ENCODE measurements around the gene OR4F15.
"Not testable (repeated sequence)": the region's sequence is repeated elsewhere in the genome, so short reads cannot be mapped to it uniquely, and the experiment has no call there.

Gene OR4F15
- 0 reads per million in 2 donors for total RNA-seq

DNA sequence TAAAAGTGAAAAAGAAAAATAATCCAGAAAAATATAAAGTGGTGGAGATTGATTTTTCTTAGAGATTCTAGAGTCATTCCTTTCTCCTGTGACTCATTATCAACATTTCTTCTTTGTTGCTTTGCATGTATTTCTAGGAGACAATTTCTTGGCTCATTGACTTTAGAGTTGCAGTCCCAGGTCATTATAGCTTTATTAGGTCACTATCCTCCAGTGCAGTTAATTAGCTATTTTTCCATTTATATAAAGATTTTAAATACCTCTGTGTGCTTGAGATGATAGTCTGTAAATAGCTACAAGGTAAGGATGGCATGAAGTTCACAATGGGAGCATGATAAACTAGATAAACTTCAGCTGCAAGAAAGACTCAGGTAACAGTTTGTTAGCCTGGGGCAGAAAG, at the start of gene OR4F15:
TSS of gene OR4F15 (plus strand) at position 301 of the 400 bp plus-strand sequence. CDS start 5,985 bp downstream, outside the sequence.
- no peak for DNase-seq

DNA sequence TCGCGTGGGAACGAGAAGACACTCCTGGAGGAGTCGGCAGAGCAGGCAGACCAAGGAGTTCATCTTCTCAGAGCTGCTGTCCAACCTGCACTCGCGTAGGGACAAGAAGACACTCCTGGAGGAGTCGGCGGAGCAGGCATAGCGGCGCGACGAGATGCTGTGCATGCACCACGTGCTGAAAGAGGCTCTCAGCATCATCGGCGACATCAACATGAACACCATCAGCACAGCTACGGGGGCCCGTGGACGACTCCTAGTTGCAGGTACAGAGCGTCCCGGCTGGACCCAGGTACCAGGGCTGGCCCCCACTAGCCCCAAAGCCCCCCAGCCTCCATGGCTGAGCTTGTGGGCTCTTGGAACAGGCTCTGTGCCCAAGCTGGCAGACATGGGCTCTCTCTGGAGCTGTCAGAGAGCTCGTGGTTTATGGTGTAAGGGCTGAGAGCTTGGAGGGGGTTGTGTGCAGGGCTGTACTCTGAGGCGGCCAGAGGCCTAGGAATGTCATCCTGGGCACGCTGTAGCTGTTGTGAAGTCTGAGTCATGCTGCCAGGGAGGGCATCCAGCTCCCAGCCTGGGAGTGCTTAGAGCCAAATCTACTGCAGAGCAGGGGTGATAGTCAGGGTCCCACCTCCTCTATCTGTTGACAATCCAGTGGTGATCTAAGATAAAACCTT, 47.2 kb upstream of the OR4F15 start:
- DNase-seq: not testable (repeated sequence)

DNA sequence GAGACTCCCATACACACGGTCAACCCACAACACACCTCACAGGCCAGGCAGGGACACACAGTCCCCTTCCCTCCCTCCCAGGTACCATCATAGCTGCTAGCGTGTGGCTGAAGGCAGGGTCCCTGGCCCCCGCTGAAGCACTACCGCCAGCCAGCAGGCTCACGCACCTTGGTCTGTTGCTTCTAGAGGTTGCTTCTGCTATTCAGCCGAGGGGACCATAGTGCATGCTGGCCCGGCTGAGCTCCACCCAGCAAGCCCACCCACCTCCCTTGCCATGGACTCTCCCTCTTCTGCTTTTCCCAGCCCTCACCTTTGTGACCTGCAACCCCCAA, 46.7 kb upstream of the OR4F15 start:
- DNase-seq: not testable (repeated sequence)

DNA sequence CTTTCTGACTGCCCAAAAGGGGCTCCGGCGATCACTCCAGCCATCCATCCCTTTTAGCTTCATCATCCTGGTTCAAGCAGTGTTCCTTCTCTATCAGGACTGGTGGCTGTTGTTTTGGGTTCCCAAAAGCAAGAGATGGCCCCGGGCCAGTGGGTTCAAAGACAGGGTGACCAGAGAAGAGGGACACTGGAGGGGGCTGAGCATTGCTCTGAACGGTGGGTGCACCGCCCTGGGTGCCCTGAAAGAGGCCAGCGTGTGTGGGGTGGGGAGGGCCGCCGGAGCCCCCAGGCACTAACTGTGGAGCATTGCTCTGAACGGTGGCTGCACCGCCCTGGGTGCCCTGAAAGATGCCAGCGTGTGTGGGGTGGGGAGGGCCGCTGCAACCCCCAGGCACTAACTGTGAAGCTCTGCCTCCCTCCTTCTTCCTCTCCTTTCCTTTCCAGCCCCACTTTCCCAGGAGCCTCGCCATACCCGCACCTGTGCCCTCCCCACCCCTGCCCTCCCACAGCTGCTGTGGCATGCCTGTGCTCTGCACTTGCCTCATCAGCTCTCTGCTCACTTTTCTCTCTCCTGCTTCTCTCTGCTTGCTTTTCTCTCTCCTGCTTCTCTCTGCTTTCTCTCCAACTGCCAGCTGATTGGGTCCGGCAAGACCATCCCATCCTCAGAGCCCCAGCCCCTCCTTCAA, 46.1 kb upstream of the OR4F15 start:
- no peak for DNase-seq

- DNase-seq: not testable (repeated sequence)
Measured at GRCh38 chr15:101767083-101767640, 44.8 kb upstream of the OR4F15 start.

GRCh38 chr15:101772921-101773320, 39.1 kb upstream of the OR4F15 start:
- DNase-seq: no peak

- DNase-seq: no peak
Measured at GRCh38 chr15:101773496-101774100, 38.4 kb upstream of the OR4F15 start.

GRCh38 chr15:101775136-101775535, 36.9 kb upstream of the OR4F15 start:
- no peak for DNase-seq

DNA sequence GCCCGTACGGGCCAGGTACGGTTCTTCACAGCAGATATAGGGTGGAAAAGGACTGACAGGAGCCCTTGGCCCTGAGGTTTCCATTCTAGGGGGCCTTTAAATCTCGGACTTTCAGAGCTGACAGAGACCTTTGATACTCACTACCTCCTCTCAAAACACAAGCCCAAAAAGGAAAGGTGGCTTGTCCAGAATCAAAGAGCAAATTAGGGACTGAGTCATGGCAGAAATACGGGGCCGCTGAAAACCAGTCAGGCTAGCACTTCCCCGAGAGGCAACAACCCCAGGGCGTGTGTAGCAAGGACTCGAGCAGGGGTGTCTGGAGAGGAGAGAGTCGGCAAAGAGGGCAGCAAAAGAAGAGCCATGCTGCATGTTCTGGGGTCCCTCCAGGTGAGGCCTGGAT, 33.4 kb upstream of the OR4F15 start:
- DNase-seq: not testable (repeated sequence)

DNA sequence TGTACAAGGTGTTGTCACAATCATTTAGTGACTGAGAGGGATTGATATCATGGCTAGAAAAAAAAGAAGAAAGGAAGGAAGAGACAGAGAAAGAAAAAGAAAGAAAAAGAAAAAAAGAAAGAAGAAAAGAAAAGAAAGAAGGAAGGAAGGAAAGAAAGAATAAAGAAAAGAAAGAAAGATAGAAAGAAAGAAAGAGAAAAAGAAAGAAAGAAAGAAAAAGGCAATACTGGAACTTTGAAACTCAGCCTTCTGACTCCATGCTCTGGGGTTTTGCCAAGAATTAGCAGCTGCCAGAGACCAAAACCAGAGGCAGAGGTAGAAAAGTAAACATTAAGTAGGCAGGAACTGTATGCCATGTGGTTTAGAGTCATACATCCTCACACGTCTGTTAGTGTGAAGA, 31.8 kb upstream of the OR4F15 start:
- DNase-seq: not testable (repeated sequence)

DNA sequence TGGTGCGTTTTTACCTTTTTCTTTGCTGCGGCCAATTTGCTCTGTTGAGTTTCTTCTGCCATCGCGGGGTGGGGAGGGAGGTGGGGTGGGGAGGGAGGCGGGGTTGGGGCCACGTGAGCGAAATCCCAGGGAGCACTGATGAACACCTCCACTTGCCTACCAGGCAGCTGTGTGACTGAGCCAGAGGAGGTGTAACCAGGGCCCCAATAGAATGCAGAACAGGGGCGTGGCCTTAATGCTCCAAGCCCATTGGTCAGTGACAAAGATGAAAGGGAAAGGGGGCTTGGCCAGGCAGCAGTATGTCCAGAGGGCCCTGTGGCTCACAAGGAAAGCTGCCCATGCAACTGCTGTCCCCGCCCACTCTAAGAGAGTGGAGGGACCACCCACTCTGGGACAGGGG, 30.1 kb upstream of the OR4F15 start:
- no peak for DNase-seq

GRCh38 chr15:101784644-101785043, 27.4 kb upstream of the OR4F15 start:
- no peak for DNase-seq

DNA sequence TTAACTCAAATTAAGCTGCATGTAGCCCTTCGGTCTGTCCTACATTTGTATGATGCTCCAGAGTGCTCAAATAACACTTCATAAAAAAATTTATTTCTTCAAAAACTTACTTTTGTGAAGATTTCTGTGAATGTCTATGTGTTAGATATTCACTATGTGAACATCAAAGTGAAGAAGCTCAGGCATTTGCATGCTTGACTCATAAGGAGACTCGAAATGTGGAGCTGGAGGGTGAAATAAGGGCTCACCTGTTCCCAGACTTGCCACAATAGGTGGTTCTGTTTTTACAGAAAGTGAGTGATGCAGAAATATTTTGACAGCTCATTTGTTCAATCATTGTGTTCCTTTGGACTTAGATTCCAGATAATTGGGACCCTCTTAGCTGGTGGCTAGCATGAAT, 25.6 kb upstream of the OR4F15 start:
- not testable (repeated sequence) for DNase-seq

- not testable (repeated sequence) for DNase-seq
Measured at GRCh38 chr15:101788001-101788400, 24.0 kb upstream of the OR4F15 start.

DNA sequence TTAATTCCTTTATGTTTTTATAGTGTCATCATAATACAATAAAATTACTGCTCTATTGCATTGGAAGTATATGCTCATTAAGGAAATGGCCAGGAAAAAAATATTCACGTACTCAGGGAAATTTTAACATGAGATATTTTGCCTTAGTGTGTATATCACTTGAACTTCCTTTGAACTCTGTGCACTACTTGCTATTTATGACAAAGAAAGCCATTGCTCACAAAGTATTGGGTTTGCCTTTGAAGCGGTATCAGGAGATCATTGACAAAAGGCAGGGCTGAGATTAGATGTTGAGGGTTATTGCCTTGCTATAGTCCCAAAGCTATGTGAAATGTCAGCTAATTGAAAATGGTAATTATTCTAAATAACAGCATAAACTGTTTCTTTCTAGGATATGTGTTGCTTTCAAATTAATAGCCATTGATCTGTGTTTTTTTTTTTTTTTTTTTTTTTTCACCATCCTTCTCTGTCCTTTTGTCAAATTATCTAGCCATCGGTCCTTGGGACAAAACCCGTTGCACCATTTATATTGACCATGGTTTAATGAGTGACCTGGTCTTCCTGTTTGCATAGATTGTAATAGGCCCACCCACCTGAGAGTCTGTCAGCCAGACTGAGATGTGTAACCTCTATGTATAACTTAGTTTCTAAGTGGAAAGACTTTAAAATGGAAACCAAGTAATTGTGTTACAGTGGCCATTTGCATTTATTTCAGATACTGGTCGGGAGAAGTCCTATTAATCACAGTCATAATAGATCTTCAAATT, 23.3 kb upstream of the OR4F15 start:
- DNase-seq: not testable (repeated sequence)

GRCh38 chr15:101790748-101791147, 21.3 kb upstream of the OR4F15 start:
- not testable (repeated sequence) for DNase-seq

DNA sequence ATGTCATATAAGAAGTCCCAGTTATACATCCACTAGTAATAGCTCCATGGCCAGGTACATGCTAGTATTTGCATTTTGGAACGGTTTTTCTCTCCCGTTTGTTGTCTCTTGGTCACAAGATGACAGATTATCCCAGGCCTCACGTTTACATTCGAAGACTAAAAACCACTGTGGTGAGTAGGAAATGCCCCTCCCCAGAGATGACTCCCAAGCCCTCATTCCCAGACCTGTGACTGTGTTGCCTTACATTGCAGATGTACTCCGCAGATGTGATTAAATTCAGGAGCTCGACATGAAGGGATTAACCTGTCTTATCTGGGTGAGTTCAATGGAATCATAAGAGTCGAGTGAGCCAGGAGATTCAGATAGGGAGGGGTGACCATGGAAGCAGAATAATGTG, 18.0 kb upstream of the OR4F15 start:
- DNase-seq: not testable (repeated sequence)

GRCh38 chr15:101795455-101795854, 16.5 kb upstream of the OR4F15 start:
- DNase-seq: no peak

DNA sequence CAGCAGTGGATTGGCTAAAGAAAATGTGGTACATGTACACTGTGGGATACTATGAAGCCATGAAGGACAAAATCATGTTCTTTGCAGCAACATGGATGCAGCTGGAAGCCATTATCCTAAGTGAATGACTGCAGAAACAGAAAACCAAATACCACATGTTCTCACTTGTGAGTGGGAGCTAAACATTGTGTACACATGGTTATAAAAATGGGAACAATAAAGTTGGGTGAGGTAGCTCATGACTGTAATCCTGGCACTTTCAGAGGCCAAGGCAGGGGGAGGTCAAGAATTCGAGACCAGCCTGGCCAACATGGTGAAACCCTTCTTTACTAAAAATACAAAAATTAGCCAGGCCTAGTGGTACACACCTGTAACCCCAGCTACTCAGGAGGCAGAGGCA, 12.3 kb upstream of the OR4F15 start:
- no peak for DNase-seq

GRCh38 chr15:101801048-101801447, 11.0 kb upstream of the OR4F15 start:
- no peak for DNase-seq

DNA sequence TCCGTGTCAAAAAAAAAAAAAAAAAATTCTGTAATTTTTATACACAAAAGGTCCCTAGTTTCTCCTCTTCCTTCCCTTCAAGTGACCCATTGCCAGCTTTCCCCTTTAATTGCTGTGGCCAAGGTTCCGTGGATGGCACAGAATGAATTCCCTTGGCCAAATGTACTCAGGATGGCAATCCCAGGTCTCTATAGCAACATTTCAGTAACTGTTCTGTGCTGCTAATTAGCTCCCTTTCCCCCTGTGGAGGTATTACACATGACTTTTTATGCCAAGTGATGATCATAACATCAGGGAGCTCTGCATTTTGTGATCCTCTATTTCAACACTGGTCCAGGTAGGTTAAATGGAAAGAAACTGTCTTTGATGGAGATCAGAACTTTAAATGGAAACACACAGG, 8.8 kb upstream of the OR4F15 start, which contains the start of gene OR4F6:
TSS of gene OR4F6 (plus strand) at position 301 of the 400 bp plus-strand sequence. CDS start 2,211 bp downstream, outside the sequence.
- DNase-seq: no peak

- no peak for DNase-seq
Measured at GRCh38 chr15:101803676-101804075, 8.3 kb upstream of the OR4F15 start.

- no peak for DNase-seq
Measured at GRCh38 chr15:101804375-101804774, 7.6 kb upstream of the OR4F15 start.

All from activated gamma-delta T cell (primary cell).